ENCODE data around the gene SIRT6. TPM values are rescaled to one million over a fixed set of nuclear protein-coding genes. Genes with fewer than 3 reads are reported as not detected.
"Not testable (repeated sequence)": the region's sequence is repeated elsewhere in the genome, so short reads cannot be mapped to it uniquely, and the experiment has no call there.

The SIRT6 gene
- total and polyA plus RNA-seq, 2 of the 4 experiments (the other 2 are of a cell fraction) = 3.9 to 25.3 TPM

- DNase-seq; H2BK5ac ChIP-seq (ENCODE audit: low read depth, low read length, poor library complexity, severe bottlenecking); H3K56ac ChIP-seq (ENCODE audit: extremely low read depth, insufficient read depth, low read length); H3K9me1 ChIP-seq (ENCODE audit: insufficient read depth, low read length); intact Hi-C loops (cut with micrococcal nuclease); POLR2A ChIA-PET (ENCODE audit: unreplicated experiment); H3K18ac ChIP-seq (ENCODE audit: low read depth, low read length); H3K23ac ChIP-seq (ENCODE audit: low read depth, low read length); H3K9ac ChIP-seq (ENCODE audit: low read depth, low read length); H3K27me3 ChIP-seq (ENCODE audit: control insufficient read depth, insufficient read depth, low read length); H4K5ac ChIP-seq (ENCODE audit: low read depth, low read length); BruUV-seq (replicated peaks); H3K4me3 ChIP-seq (ENCODE audit: insufficient read depth, low read depth, low read length); H2BK20ac ChIP-seq (ENCODE audit: low read depth, low read length); H3K4me1 ChIP-seq (ENCODE audit: control insufficient read depth, insufficient read depth, low read length); H2BK15ac ChIP-seq (ENCODE audit: low read depth, low read length); H2AK9ac ChIP-seq (replicated peaks; ENCODE audit: low read depth, low read length, poor library complexity); H3K14ac ChIP-seq (replicated peaks; ENCODE audit: low read depth, low read length); H3K9me3 ChIP-seq (ENCODE audit: control insufficient read depth, insufficient read depth, low read length); H3K79me1 ChIP-seq (ENCODE audit: low read depth in 1 of 2, low read length in 2 of 2); in situ Hi-C loops (cut with MboI; ENCODE audit: low sequenced_read_pairs); H3K4me2 ChIP-seq (ENCODE audit: low read depth, low read length); H4K8ac ChIP-seq (ENCODE audit: low read depth in 2 of 2, low read length in 2 of 2); H3K27ac ChIP-seq (ENCODE audit: insufficient read depth, low read length); dilution Hi-C loops (cut with HindIII; ENCODE audit: low sequenced_read_pairs, unreplicated experiment); H3K4ac ChIP-seq (ENCODE audit: low read depth, low read length); H2AK5ac ChIP-seq (ENCODE audit: low read depth, low read length); ATAC-seq (ENCODE audit: low read depth); H4K20me1 ChIP-seq (ENCODE audit: insufficient read depth, low read length); H2BK120ac ChIP-seq (ENCODE audit: low read depth, low read length); H4K91ac ChIP-seq (ENCODE audit: insufficient read depth, low read depth, low read length); H2AFZ ChIP-seq (replicated peaks; ENCODE audit: low read length, poor library complexity); H3K36me3 ChIP-seq (ENCODE audit: control insufficient read depth, insufficient read depth, low read length): not testable (repeated sequence)
- WGBS, 2 experiments (ENCODE audit: extremely low coverage in 2 of 2, insufficient read length in 1 of 2) = 87% methylated on average over 3 of the region's 9 CpGs; no CpG with 5 or more reads in 1 of the 2 experiments
- CTCF ChIA-PET = interaction anchor here (0.6 kb wide), 2 partner anchors 95 to 153 kb away, joined by 3 read pairs; no protein-coding TSS in a partner anchor
Observed at GRCh38 chr19:4135386-4135785, 47.0 kb downstream of the SIRT6 start.
